HFFc6 (cell line): ENCODE data around the gene ZNF100. TPM values are rescaled to one million over a fixed set of nuclear protein-coding genes. Genes with fewer than 3 reads are reported as not detected.
"Not testable (repeated sequence)": the region's sequence is repeated elsewhere in the genome, so short reads cannot be mapped to it uniquely, and the experiment has no call there.

ENCODE experiments used
- DNase-seq: peaks from one replicate; pipeline ENCODE4 v3.0.0-alpha.2; 2018
- H3K27ac Mint-ChIP-seq: 2 replicates; pipeline ENCODE4 v1.8.0; 2020; ENCODE audit warnings: mild to moderate bottlenecking, mixed read lengths
- H3K27me3 Mint-ChIP-seq: 2 replicates; pipeline ENCODE4 v1.8.0; 2021; ENCODE audit warnings: mild to moderate bottlenecking, moderate library complexity, mixed read lengths; ENCODE audit not compliant: insufficient read depth
- H3K36me3 Mint-ChIP-seq: 2 replicates; pipeline ENCODE4 v1.8.0; 2021; ENCODE audit warnings: low read depth, mixed read lengths
- H3K4me1 Mint-ChIP-seq: 2 replicates; pipeline ENCODE4 v1.8.0; 2020; ENCODE audit warnings: low read depth, mixed read lengths
- H3K4me3 Mint-ChIP-seq: 2 replicates; pipeline ENCODE4 v1.8.0; 2020; ENCODE audit warnings: mild to moderate bottlenecking, moderate library complexity, mixed read lengths
- H3K9me3 Mint-ChIP-seq: 2 replicates; pipeline ENCODE4 v1.8.0; 2020; ENCODE audit warnings: mild to moderate bottlenecking, mixed read lengths
- CTCF ChIP-seq: fragments of 200-600 bp; sonication (generic); IDR thresholded peaks from 2 replicates; pipeline ENCODE4 v1.5.0; 2021; ENCODE audit warnings: antibody characterized with exemption, mild to moderate bottlenecking
- total RNA-seq, 6 experiments: library from RNA; stranded (reverse); fragmentation: NEBNext Ultra II Directional; extraction: Animal tissue kit (Norgen Biotek cat#: 25700); gene quantifications; 2 replicates in 1 of 6; 3 replicates in 5 of 6; pipeline ENCODE4 v1.2.3, GENCODE V29; 2021

ZNF100 gene
- total RNA-seq, 6 experiments from 2014 or later, result 2.8 to 6.2 (median 5.3) TPM

- TF ChIP-seq CTCF, result no peak
- Mint-ChIP-seq H3K36me3 (peaks cover 4% of the 10 kb centered on the region; the same call in 1 of the 2 replicates), H3K9me3 (peaks cover 34% of the 10 kb centered on the region), H3K4me3 (no peak overlapping the region), H3K27me3 (no peaks in the 10 kb centered on the region; the same call in 1 of the 2 replicates), H3K27ac (no peak overlapping the region), H3K4me1 (no peaks in the 10 kb centered on the region)
- no peak for DNase-seq
Observed at GRCh38 chr19:21709464-21709863, 57.9 kb downstream of the ZNF100 start.

DNA sequence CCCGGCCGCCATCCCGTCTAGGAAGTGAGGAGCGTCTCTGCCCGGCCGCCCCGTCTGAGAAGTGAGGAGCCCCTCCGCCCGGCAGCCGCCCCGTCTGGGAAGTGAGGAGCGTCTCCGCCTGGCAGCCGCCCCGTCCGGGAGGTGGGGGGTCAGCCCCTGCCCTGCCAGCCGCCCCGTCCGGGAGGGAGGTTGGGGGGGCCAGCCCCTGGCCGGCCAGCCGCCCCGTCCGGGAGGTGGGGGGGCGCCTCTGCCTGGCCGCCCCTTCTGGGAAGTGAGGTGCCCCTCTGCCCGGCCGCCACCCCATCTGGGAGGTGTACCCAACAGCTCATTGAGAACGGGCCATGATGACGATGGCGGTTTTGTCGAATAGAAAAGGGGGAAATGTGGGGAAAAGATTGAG lies 59.5 kb downstream of the ZNF100 start:
- not testable (repeated sequence) for DNase-seq, H3K27me3 Mint-ChIP-seq, H3K4me1 Mint-ChIP-seq, H3K36me3 Mint-ChIP-seq, H3K27ac Mint-ChIP-seq, H3K4me3 Mint-ChIP-seq
- H3K9me3 Mint-ChIP-seq, result peaks cover 34% of the 10 kb centered on the region

DNA sequence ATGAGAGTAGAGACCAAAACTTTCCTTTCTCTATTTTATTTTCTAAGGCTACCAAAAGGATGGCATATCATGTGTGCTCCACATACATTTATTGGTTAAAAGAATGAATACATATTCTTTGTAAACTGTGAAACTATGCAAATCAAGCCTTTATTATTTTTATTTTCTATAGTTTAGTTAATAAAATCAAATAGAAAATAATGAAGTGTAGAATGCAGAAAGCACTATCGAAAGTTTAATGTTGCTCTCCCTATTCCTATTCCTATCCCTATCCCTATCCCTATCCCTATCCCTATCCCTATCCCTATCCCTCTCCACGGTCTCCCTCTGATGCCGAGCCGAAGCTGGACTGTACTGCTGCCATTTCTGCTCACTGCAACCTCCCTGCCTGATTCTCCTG lies 60.3 kb downstream of the ZNF100 start:
- Mint-ChIP-seq H3K4me3 (no peak overlapping the region), H3K36me3 (peaks cover 4% of the 10 kb centered on the region; the same call in 1 of the 2 replicates), H3K27ac (no peak overlapping the region), H3K4me1 (no peaks in the 10 kb centered on the region), H3K9me3 (peaks cover 34% of the 10 kb centered on the region), H3K27me3 (no peaks in the 10 kb centered on the region; the same call in 1 of the 2 replicates)
- no peak for TF ChIP-seq CTCF
- no peak for DNase-seq

GRCh38 chr19:21705393-21705792 lies 62.0 kb downstream of the ZNF100 start:
- no peak for DNase-seq
- no peak for TF ChIP-seq CTCF
- H3K4me1 Mint-ChIP-seq, result no peaks in the 10 kb centered on the region
- H3K9me3 Mint-ChIP-seq, result peaks cover 34% of the 10 kb centered on the region
- no peak overlapping the region for H3K27ac Mint-ChIP-seq
- H3K4me3 Mint-ChIP-seq, result no peak overlapping the region
- H3K36me3 Mint-ChIP-seq, result peaks cover 4% of the 10 kb centered on the region; the same call in 1 of the 2 replicates
- H3K27me3 Mint-ChIP-seq, result no peaks in the 10 kb centered on the region; the same call in 1 of the 2 replicates

DNA sequence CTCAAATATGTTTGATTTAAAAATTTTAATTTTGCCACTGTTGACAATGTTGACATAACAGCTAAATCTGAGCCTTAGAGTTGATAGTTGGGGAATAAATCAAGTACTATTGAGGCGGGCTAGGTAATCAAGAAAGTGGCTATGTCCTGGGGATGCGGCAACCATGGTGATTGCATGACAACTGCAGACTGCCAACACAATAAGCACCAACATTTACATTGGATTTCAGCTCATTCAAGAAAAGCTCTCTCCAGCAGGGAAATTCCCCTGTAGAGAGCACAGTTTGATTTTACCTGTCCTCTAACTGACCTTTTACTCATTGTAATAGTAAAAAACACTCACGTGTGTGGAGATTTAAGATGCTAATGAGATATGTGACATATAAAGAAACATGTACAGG lies 63.1 kb downstream of the ZNF100 start:
- Mint-ChIP-seq H3K4me3 (no peak overlapping the region), H3K27me3 (no peaks in the 10 kb centered on the region; the same call in none of the 2 replicates), H3K36me3 (peaks cover 4% of the 10 kb centered on the region; the same call in 1 of the 2 replicates), H3K27ac (no peak overlapping the region), H3K9me3 (peaks cover 28% of the 10 kb centered on the region), H3K4me1 (no peaks in the 10 kb centered on the region)
- TF ChIP-seq CTCF, result no peak
- no peak for DNase-seq

DNA sequence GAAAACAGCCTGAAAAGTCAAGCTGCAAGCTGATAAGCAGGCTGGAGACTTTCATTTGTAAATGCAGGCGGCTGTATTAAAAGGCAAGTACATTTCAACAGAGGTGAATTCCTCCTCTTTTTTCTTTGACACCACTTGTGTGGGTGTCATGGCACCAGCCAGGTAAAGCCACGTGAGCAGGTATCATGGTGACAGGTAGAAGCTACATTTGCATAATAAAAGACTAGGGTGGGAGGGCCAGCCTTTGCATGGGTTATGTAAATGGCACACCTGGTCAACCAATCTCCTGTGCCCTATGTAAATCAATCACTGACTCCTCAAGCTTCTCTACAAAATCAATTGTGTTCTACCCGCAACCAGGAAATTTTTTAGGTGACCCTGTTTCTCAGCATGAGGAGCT lies 68.2 kb downstream of the ZNF100 start:
- no peaks in the 10 kb centered on the region for H3K36me3 Mint-ChIP-seq
- no peaks in the 10 kb centered on the region; the same call in 1 of the 2 replicates for H3K9me3 Mint-ChIP-seq
- peaks cover 6% of the 10 kb centered on the region for H3K27me3 Mint-ChIP-seq
- no peak for DNase-seq
- peaks cover 7% of the 10 kb centered on the region; the same call in 1 of the 2 replicates for H3K4me1 Mint-ChIP-seq
- H3K27ac Mint-ChIP-seq, result no peak overlapping the region
- H3K4me3 Mint-ChIP-seq, result no peak overlapping the region
- TF ChIP-seq CTCF, result no peak
